Effector memory CD8-positive, alpha-beta T cell (primary cell): Measurements from ENCODE around the gene RAP1GDS1.
"Not testable (repeated sequence)": the region's sequence is repeated elsewhere in the genome, so short reads cannot be mapped to it uniquely, and the experiment has no call there.

Experiments
- ATAC-seq: fragments of 150-1000 bp; cut with Tn5 transposase; replicated peaks from 2 replicates; pipeline ENCODE4 v1.10.0; 2021; ENCODE audit warnings: mild to moderate bottlenecking, moderate library complexity
- DNase-seq, 3 experiments: peaks; one replicate each; pipeline ENCODE4 v3.0.0; 2021
- H3K27ac Mint-ChIP-seq, 2 donors: one replicate each; pipeline ENCODE4 v1.8.0; 2022; ENCODE audit warnings: mild to moderate bottlenecking in 2 of 2, mixed read lengths in 2 of 2, moderate library complexity in 2 of 2
- H3K27me3 Mint-ChIP-seq, 2 donors: one replicate each; pipeline ENCODE4 v1.8.0; 2022; ENCODE audit warnings: mixed read lengths in 2 of 2
- H3K36me3 Mint-ChIP-seq: one replicate; pipeline ENCODE4 v1.8.0; 2022; ENCODE audit warnings: mild to moderate bottlenecking, moderate library complexity, mixed read lengths; ENCODE audit not compliant: insufficient read depth
- H3K4me1 Mint-ChIP-seq, 2 donors: one replicate each; pipeline ENCODE4 v1.8.0; 2022; ENCODE audit warnings: low read depth in 2 of 2, mixed read lengths in 2 of 2
- H3K4me3 Mint-ChIP-seq, 2 donors: one replicate each; pipeline ENCODE4 v1.8.0; 2022; ENCODE audit warnings: mild to moderate bottlenecking in 2 of 2, mixed read lengths in 2 of 2, moderate library complexity in 2 of 2
- H3K9me3 Mint-ChIP-seq, 2 donors: one replicate each; pipeline ENCODE4 v1.8.0; 2022; ENCODE audit warnings: mixed read lengths in 2 of 2

Gene RAP1GDS1

GRCh38 chr4:98433691-98434090 lies 172.5 kb downstream of the RAP1GDS1 start:
- Mint-ChIP-seq H3K4me1 (no peaks in the 10 kb centered on the region), H3K27me3 (no peaks in the 10 kb centered on the region), H3K36me3 (peaks cover 4% of the 10 kb centered on the region), H3K27ac (peak overlapping the region in 1 of 2 donors; percentile 13), H3K9me3 (no peaks in the 10 kb centered on the region), H3K4me3 (no peak overlapping the region)
- DNase-seq (no peak), ATAC-seq (no peak)

GRCh38 chr4:98434816-98435215 lies 173.6 kb downstream of the RAP1GDS1 start:
- H3K4me1 Mint-ChIP-seq = no peaks in the 10 kb centered on the region
- DNase-seq = no peak
- no peak overlapping the region for H3K4me3 Mint-ChIP-seq
- no peaks in the 10 kb centered on the region for H3K27me3 Mint-ChIP-seq
- peak overlapping the region in 1 of 2 donors; percentile 4 for H3K27ac Mint-ChIP-seq
- H3K36me3 Mint-ChIP-seq = peaks cover 4% of the 10 kb centered on the region
- no peak for ATAC-seq
- no peaks in the 10 kb centered on the region for H3K9me3 Mint-ChIP-seq

- H3K27ac Mint-ChIP-seq = no peak overlapping the region
- H3K4me3 Mint-ChIP-seq = no peak overlapping the region
These were observed 183.2 kb downstream of the RAP1GDS1 start for GRCh38 chr4:98444371-98444770.

GRCh38 chr4:98446499-98447375 lies 185.6 kb downstream of the RAP1GDS1 start:
- Mint-ChIP-seq H3K4me3 (peak overlapping the region; percentile 64 to 67), H3K36me3 (peaks cover 28% of the 10 kb centered on the region), H3K27me3 (no peaks in the 10 kb centered on the region), H3K9me3 (no peaks in the 10 kb centered on the region), H3K27ac (peak overlapping the region; percentile 77 to 86), H3K4me1 (peaks cover 40 to 41% of the 10 kb centered on the region in 2 donors)
- ATAC-seq (peak; percentile 92), DNase-seq (peak; percentile 51 to 62 (median 62))

More at GRCh38 chr4:98444371-98444770, 183.2 kb downstream of the RAP1GDS1 start:
- no peak for ATAC-seq
- peaks cover 28% of the 10 kb centered on the region for H3K36me3 Mint-ChIP-seq
- H3K9me3 Mint-ChIP-seq = no peaks in the 10 kb centered on the region
- no peak for DNase-seq
- H3K4me1 Mint-ChIP-seq = peaks cover 35 to 36% of the 10 kb centered on the region in 2 donors
- H3K27me3 Mint-ChIP-seq = no peaks in the 10 kb centered on the region

GRCh38 chr4:98447648-98448047 lies 186.5 kb downstream of the RAP1GDS1 start:
- Mint-ChIP-seq H3K9me3 (no peaks in the 10 kb centered on the region), H3K4me1 (peaks cover 40 to 41% of the 10 kb centered on the region in 2 donors), H3K27me3 (no peaks in the 10 kb centered on the region), H3K36me3 (peaks cover 25% of the 10 kb centered on the region), H3K4me3 (peak overlapping the region; percentile 64 to 67), H3K27ac (peak overlapping the region; percentile 77 to 86)
- DNase-seq = no peak
- ATAC-seq = no peak

- DNase-seq (peak; percentile 13 to 32 (median 17)), ATAC-seq (peak; percentile 21)
- peaks cover 41 to 46% of the 10 kb centered on the region in 2 donors for H3K4me1 Mint-ChIP-seq
- H3K36me3 Mint-ChIP-seq = peaks cover 22% of the 10 kb centered on the region
- H3K9me3 Mint-ChIP-seq = no peaks in the 10 kb centered on the region
- H3K4me3 Mint-ChIP-seq = peak overlapping the region; percentile 64 to 67
- no peaks in the 10 kb centered on the region for H3K27me3 Mint-ChIP-seq
- H3K27ac Mint-ChIP-seq = peak overlapping the region; percentile 7 to 77
These were observed 187.7 kb downstream of the RAP1GDS1 start for GRCh38 chr4:98448908-98449307.

- Mint-ChIP-seq H3K36me3 (peaks cover 10% of the 10 kb centered on the region), H3K4me1 (peaks cover 28 to 33% of the 10 kb centered on the region in 2 donors), H3K9me3 (no peaks in the 10 kb centered on the region), H3K27ac (no peak overlapping the region), H3K27me3 (no peaks in the 10 kb centered on the region), H3K4me3 (no peak overlapping the region)
- no peak for DNase-seq
- no peak for ATAC-seq
These were observed 190.9 kb downstream of the RAP1GDS1 start for GRCh38 chr4:98452091-98452490.

GRCh38 chr4:98457422-98457821 lies 196.2 kb downstream of the RAP1GDS1 start:
- H3K27ac Mint-ChIP-seq = peak overlapping the region in 1 of 2 donors; percentile 29
- not testable (repeated sequence) for H3K9me3 Mint-ChIP-seq, DNase-seq, H3K36me3 Mint-ChIP-seq, ATAC-seq, H3K27me3 Mint-ChIP-seq, H3K4me1 Mint-ChIP-seq, H3K4me3 Mint-ChIP-seq

GRCh38 chr4:98461121-98461865 lies 200.1 kb downstream of the RAP1GDS1 start:
- H3K9me3 Mint-ChIP-seq, ATAC-seq, H3K36me3 Mint-ChIP-seq, H3K27me3 Mint-ChIP-seq, DNase-seq, H3K4me1 Mint-ChIP-seq, H3K27ac Mint-ChIP-seq, H3K4me3 Mint-ChIP-seq: not testable (repeated sequence)

- Mint-ChIP-seq H3K27me3 (no peaks in the 10 kb centered on the region), H3K36me3 (no peaks in the 10 kb centered on the region), H3K9me3 (peaks cover 0 to 6% of the 10 kb centered on the region in 2 donors), H3K27ac (no peak overlapping the region), H3K4me1 (peaks cover 5% of the 10 kb centered on the region in 2 donors), H3K4me3 (no peak overlapping the region)
- no peak for ATAC-seq
- DNase-seq = no peak
These were observed 201.3 kb downstream of the RAP1GDS1 start for GRCh38 chr4:98462487-98462886.

GRCh38 chr4:98466868-98467599 lies 205.8 kb downstream of the RAP1GDS1 start:
- Mint-ChIP-seq H3K4me3 (peak overlapping the region; percentile 77 to 79), H3K9me3 (no peaks in the 10 kb centered on the region), H3K27me3 (no peaks in the 10 kb centered on the region), H3K36me3 (peaks cover 9% of the 10 kb centered on the region), H3K4me1 (peaks cover 21 to 26% of the 10 kb centered on the region in 2 donors), H3K27ac (peak overlapping the region in 1 of 2 donors; percentile 16)
- ATAC-seq (no peak), DNase-seq (no peak)

GRCh38 chr4:98467627-98468072 lies 206.5 kb downstream of the RAP1GDS1 start:
- peaks cover 21 to 30% of the 10 kb centered on the region in 2 donors for H3K4me1 Mint-ChIP-seq
- no peaks in the 10 kb centered on the region for H3K9me3 Mint-ChIP-seq
- peaks cover 15% of the 10 kb centered on the region for H3K36me3 Mint-ChIP-seq
- ATAC-seq (peak; percentile 95), DNase-seq (peak; percentile 52 to 56 (median 53))
- peak overlapping the region; percentile 77 to 79 for H3K4me3 Mint-ChIP-seq
- H3K27me3 Mint-ChIP-seq = no peaks in the 10 kb centered on the region
- peak overlapping the region; percentile 16 to 49 for H3K27ac Mint-ChIP-seq

GRCh38 chr4:98468709-98469108 lies 207.5 kb downstream of the RAP1GDS1 start:
- no peak overlapping the region for H3K4me3 Mint-ChIP-seq
- DNase-seq = no peak
- no peak for ATAC-seq
- no peaks in the 10 kb centered on the region for H3K9me3 Mint-ChIP-seq
- H3K36me3 Mint-ChIP-seq = peaks cover 16% of the 10 kb centered on the region
- no peaks in the 10 kb centered on the region for H3K27me3 Mint-ChIP-seq
- peak overlapping the region in 1 of 2 donors; percentile 51 for H3K27ac Mint-ChIP-seq
- H3K4me1 Mint-ChIP-seq = peaks cover 21 to 30% of the 10 kb centered on the region in 2 donors
